Left cardiac atrium (tissue), 4 donors: Measurements from ENCODE around the gene PRODH2. TPM values are rescaled to one million over a fixed set of nuclear protein-coding genes. Genes with fewer than 3 reads are reported as not detected.
A peak's percentile ranks its signal among the peaks of the same experiment; 100 is the strongest.
"Not testable (repeated sequence)": the region's sequence is repeated elsewhere in the genome, so short reads cannot be mapped to it uniquely, and the experiment has no call there.

ENCODE experiments used
- ATAC-seq, 2 donors: fragments of 200-7000 bp; cut with Tn5 transposase; one replicate each; pipeline ENCODE4 v1.9.1; 2020; ENCODE audit warnings: mild to moderate bottlenecking in 2 of 2, moderate library complexity in 2 of 2
- DNase-seq: peaks from one replicate; pipeline ENCODE4 v3.0.0-alpha.2; 2020
- intact Hi-C, 2 donors: fragments of 100-400 bp; cut with DNase I; formaldehyde crosslinking; loops; one replicate each; pipeline versions ENCODE4 v1.14.1 to v1.15.1; 2022 to 2023
- total RNA-seq, 2 donors: library from RNA; stranded (reverse); fragmentation: NEBNext Ultra II Directional; extraction: Animal tissue kit (Norgen Biotek cat#: 25700); gene quantifications; one replicate each; pipeline ENCODE4 v1.2.1, GENCODE V29; 2021
- donor health status: DM: no; HTN: yes; CAD: no.
- donor health status: DM: no; HTN: yes; CAD: no; lungs with severe emphysema.
- donor health status: DM: yes; HTN: yes; CAD: no.
- donor health status: Dilated cardiomyopathy.

Gene PRODH2
- total RNA-seq, 2 donors from 2014 or later = not detected

DNA sequence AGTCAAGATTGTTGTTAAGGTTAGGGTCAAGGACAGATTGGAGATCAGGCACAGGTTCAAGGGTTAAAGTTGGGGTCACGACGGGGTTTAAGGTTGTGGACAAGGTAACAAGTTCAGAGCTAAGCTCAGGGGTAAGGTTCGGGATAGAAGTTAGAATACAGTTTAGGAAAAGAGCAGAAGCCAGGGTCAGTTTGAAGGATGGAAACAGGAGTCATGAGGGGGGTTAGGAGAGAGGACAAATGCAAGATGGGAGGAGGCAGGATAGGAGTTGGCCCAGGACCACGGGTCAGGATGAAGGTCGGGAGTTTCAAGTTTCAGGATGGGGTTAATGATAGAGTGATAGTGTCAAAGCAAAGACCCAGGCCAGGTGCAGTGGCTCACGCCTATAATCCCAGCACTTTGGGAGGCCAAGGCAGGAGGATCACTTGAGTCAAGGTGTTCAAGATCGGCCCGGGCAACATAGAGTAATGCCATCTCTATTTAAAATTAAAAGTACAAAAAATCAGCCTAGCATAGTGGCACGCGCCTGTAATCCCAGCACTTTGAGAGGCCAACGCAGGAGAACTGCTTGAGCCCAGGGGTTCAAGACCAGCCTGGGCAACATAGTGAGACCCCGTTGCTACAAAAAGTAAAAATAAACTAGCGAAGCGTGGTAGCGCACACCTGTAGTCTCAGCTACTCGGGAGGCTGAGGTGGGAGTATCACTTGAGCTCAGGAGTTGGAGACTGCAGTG is 32.0 kb upstream of the PRODH2 start:
- DNase-seq (no peak), ATAC-seq (no peak)
- intact Hi-C loops = no loop called here

DNA sequence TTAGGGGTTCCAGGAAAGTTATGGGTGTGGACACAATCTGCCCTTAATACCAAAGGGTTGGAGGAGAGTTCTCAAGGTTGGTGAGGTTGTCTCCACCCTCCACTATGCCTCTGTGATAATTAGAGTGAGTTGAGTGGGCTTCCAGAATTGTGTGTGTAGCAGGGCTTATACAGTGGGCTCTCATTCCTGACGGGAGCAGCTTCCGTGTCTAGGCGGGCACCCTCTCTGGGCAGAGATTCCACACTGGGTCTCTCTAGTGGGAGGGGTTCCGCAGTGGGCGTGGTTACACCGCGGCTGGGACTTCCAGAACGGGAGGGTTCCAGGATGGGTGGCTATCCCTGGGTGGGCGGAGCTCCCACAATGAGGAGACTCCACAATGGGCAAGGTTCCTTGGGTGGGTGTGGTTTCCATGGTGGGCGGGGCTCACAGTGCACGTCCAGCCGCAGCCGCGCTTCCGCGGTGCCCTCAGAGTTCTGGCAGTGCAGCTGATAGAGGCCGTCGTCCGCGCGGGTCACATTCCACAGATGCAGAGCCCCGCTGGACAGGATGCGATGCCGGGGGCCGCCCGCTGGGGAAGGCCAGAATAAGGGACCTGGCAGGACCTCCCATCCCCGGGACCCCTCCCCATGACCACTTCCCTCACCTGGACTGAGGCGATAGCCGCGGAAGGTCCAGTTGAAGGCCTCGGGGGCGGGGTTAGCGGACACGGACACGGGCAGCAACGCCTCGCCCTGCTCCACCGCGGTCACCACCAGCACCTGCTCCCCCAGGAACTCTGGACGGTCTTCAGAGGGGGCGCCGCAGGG is 31.2 kb upstream of the PRODH2 start:
- intact Hi-C loops = no loop called here
- ATAC-seq (no peak), DNase-seq (peak; percentile 41)

DNA sequence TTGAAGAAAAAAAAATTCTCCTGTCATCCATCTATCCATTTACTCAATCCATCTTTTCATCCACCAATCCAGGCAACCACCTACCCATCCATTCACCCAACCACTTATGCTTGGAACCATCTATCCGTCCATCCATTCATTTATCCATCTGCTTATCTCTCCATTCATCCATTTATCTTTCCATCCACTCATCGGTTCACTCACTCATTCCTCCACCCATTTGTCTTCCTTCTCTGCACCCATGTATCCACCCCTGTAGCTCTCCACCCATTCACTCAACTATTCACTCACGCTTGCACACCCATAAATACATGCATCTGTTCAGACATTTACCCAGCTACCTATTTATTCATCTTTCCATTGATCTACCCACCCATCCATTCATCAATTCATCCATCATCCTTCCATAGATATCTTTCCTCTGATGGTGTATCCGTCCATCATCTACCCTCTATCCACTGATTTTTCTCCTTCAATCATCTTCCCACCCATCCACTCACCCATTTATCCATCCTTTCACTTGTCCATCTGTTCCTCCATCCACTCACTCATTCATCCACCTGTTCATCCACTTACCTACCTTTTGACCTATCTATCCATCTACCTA is 30.1 kb upstream of the PRODH2 start:
- DNase-seq = no peak
- intact Hi-C loops = no loop called here

DNA sequence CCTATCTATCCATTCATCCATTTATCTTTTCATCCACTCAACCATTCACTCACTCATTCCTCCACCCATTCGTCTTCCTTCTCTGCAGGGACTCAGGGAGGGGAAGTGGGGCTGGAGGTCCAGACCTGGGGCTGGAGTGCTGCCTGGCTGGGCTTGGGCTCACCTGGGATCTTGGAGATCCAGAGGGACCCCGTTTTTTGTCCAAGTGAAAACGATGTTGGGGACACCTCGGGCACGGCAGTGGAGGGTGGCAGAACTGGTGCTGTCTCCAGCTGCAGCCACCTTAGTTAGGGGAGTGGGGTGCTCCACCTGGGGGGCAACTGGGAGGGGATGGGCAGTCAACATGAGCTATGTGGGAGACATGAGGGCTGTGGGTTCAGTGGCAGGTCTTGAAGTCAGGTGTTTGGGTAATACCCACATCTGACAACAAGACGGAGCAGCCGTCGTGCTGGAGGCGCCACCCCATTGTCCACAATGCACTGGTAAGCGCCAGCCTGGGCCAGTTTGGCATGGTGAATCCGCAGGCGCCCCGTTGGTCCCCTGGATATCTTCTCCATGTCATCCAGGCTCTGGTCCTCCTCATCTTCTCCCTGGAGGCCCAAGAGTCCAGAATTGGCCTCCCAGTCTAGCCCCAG is 29.4 kb upstream of the PRODH2 start:
- no peak for DNase-seq
- intact Hi-C loops = no loop called here
- no peak for ATAC-seq

More for the DNA sequence above, 30.1 kb upstream of the PRODH2 start:
- no peak for ATAC-seq

DNA sequence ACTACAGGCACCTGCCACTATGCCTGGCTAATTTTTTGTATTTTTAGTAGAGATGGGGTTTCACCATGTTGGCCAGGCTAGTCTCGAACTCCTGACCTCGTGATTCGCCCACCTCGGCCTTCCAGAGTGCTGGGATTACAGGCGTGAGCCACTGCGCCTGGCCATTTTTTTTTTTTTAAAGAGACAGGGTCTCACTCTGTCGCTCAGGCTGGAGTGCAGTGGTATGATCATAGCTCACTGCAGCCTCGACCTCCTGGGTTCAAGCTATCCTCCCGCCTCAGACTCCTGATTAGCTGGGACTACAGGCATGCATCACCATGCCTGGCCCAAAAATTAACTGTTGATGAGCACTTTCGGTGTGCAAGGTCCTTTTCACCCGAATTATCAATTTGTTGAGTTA is 23.5 kb upstream of the PRODH2 start:
- ATAC-seq, intact Hi-C loops, DNase-seq: not testable (repeated sequence)

DNA sequence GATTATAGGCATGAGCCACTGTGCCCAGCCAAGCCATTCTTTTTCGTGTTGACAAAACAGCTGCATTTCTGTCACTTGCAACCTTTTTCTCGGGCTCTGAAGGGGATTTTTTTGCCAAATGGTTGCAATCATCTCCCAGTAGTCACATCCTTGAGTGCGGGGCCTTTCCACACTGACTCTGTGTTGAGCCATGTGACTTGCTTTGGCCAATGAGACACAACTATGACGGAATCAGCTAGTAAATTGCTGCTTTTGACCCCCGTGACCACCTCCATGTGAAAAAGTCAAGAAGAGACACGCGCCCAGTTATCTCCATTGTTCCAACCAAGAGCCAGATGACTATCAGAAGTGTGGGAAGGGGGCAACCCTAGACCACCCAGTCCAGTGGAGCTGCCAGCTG is 21.3 kb upstream of the PRODH2 start:
- no peak for ATAC-seq
- no peak for DNase-seq
- intact Hi-C loops = no loop called here

DNA sequence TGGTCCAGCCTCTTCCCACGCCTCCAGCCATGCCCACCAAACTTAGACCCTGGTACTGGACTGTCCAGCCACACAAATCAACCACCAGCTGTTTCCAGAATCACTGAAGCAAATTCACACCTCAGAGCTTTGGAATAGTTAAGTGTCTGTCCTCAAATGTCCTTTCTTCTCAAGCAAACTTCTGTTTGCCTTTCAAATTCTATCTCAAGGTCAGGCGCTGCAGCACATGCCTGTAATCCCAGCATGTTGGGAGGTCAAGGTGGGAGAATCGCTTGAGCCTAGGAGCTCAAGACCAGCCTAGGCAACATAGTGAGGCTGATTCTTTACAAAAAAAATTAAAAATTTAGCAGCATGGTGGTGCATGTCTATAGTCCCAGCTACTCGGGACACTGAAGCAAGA is 19.4 kb upstream of the PRODH2 start:
- intact Hi-C loops = no loop called here
- no peak for DNase-seq
- ATAC-seq = no peak

DNA sequence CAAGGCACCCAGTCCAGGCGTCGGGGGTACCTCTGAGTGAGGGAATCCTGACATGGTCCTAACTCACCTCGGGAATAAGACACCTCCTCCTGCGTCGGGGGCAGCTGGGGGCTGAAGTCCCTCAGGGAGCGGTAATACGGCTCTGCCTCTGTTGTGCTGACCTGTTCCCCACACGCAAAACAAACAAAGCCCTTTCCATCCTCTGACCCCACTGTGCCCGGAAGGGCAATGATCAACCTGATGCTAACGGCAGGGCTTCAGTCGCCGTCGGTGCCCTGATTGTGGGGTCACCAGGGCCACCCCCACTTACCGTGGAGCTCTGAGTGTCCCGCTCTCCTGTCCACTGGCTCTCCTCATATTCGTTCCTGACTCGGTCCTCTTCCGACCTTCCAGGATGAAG is 18.3 kb upstream of the PRODH2 start:
- ATAC-seq (no peak), DNase-seq (no peak)
- intact Hi-C loops = no loop called here

DNA sequence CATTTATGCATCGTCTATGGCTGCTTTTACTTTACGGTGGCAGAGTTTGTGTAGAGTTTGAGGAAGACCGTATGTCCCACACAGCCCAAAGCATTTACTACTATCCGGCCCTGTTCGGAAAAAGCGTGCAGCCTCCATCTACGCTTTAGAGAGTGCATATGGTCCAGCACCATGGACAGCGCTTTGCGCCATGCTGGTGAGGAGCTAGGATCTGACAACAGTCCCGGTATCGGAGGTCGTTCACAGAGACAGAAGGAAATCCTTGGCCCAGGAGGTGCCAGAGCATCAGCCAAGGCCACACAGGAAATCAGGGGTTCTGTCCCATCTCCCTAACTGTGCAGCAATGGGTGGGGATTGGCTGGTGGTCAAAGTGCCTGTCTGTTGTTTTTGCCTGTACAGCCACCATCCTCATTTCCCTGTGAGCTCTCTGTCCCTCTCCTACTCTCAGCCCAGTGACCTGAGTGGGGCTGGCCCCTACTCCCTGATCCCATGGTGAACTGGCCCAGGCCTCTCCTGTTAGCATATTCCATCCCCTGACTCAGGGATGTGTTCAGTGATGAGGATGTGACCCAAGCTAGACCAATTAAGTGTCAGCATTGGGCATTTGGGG is 16.2 kb upstream of the PRODH2 start:
- intact Hi-C loops = no loop called here
- DNase-seq (peak; percentile 68), ATAC-seq (peak; percentile 57 to 74)

DNA sequence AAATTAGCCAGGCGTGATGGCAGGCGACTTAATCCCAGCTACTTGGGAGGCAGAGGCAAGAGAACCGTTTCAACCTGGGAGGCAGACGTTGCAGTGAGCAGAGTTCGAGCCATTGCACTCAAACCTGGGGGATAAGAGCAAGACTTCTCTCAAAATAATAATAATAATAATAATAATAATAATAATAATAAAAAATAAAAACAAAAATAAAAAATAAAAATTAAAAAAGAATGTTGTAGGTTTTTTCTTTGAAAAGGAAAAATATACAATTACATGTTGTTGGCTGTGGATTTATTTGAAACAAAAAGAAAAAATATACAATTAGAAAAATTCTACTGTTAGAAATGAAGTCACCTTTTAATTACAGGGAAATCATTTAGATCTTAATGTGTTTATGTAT is 11.5 kb upstream of the PRODH2 start:
- no peak for DNase-seq
- ATAC-seq = no peak
- intact Hi-C loops = no loop called here

DNA sequence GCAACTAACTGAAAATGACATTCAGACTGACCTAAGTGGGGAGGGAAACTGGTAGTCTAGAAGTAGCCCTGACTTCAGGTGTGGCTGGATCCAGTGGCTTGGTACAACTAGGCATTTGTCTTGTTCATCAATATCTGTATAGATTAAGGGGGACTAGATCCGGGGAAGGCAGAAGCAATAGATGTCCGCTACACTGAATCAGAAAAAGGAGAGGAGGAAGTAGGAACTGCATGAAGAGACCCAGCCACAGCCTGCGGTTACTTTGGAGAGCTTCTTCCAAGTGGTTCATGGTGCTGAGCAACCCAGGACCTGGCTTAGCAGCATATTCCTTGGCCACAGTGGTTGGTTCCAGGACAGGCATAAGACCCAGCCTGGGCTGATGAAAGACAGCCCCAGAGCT is 9.9 kb upstream of the PRODH2 start:
- DNase-seq = no peak
- intact Hi-C loops = no loop called here

DNA sequence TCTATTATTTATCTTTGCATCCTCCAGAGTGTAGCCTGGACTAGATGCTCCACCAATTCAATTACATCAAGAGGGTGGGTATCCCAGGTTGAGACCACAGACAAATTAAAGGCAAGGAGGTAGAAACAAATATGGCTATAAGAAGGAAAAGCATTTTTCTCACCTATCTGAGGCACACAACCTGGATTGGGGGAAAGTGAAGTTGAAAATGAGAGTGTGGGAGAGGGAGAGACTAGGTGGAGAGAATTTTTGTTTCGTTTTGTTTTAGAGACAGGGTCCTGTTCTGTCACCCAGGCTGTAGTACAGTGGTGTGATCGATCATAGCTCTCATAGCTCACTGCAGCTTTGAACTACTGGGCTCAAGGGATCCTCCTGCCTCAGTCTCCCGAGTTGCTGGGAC is 5.8 kb upstream of the PRODH2 start:
- DNase-seq (no peak), ATAC-seq (no peak)
- intact Hi-C loops = loop anchor here in 1 of 2 donors (5.0 kb wide), 1 partner anchor 126 kb away; no protein-coding TSS in a partner anchor

More for the DNA sequence above, 9.9 kb upstream of the PRODH2 start:
- no peak for ATAC-seq

DNA sequence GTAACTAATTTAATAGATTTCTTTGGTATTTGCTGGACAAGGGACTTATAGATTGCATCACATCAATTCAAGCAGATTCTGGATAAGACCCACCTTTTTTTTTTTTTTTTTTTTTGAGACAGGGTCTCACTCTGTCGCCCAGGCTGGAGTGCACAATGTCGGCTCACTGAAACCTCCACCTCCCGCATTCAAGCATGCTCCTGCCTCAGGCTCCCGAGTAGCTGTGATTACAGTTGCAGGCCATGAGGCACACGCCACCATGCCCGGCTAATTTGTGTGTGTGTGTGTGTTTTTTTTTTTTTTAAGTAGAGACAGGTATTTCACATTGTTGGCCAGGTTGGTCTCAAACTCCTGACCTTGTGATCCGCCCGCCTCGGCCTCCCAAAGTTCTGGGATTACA is 4.2 kb upstream of the PRODH2 start:
- DNase-seq = no peak
- no peak for ATAC-seq
- intact Hi-C loops = loop anchor here in 1 of 2 donors (5.0 kb wide), 1 partner anchor 125 kb away; no protein-coding TSS in a partner anchor

DNA sequence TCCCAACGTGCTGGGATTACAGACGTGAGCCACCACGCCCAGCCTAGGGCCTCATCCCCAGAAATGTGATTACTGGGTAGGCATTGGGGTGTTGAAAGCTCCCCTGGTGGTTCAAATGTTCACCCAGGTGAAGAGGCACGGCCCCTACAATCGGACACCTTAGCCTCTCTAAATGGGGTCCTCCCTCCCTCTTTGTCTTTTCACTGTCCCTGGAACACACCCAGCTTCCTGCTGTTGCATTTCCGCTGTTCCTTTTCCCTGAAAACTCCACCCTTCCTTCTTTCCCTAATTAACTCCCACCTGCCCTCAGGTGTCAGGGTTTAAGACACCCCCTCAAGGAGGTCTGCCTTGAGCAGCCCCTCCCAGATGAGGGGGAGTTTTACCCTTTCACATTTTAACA is 3.6 kb upstream of the PRODH2 start:
- intact Hi-C loops = loop anchor here in 1 of 2 donors (5.0 kb wide), 1 partner anchor 124 kb away; no protein-coding TSS in a partner anchor
- no peak for DNase-seq
- no peak for ATAC-seq

DNA sequence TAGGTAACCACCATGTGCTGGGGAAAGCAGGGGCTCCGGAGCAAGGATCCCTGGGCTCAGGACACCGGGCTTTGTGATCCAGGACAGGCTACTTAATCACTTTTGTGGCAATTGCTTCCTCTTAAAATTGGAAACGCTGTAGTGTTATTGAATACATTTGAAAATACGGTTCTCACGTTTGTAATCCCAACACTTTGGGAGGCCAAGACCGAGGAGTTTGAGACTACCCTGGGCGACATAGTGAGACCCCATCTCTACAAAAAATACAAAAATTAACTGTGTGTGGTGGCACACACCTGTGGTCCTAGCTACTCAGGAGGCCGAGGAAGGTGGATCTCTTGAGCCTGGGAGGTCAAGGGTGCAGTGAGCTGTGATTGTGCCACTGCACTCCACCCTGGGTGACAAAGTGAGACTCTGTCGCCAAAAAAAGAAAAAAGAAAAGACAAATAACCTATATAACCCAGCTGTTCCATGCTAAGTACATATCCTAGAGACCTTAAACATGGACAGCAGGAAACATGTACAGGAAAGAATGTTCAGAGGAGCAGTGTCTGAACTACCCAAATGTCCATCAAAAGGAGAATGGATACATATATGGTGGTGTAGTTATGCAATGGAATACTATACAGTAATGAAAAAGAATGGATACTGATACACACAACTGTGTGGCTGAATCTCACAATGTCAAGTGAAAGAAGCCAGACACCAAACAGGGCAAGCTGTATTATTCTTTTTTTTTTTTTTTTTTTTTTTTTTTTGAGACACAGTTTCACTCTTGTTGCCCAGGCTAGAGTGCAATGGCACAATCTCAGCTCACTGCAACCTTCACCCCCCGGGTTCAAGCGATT is 622 bp upstream of the PRODH2 start:
- intact Hi-C loops = no loop called here
- ATAC-seq = no peak
- no peak for DNase-seq

DNA sequence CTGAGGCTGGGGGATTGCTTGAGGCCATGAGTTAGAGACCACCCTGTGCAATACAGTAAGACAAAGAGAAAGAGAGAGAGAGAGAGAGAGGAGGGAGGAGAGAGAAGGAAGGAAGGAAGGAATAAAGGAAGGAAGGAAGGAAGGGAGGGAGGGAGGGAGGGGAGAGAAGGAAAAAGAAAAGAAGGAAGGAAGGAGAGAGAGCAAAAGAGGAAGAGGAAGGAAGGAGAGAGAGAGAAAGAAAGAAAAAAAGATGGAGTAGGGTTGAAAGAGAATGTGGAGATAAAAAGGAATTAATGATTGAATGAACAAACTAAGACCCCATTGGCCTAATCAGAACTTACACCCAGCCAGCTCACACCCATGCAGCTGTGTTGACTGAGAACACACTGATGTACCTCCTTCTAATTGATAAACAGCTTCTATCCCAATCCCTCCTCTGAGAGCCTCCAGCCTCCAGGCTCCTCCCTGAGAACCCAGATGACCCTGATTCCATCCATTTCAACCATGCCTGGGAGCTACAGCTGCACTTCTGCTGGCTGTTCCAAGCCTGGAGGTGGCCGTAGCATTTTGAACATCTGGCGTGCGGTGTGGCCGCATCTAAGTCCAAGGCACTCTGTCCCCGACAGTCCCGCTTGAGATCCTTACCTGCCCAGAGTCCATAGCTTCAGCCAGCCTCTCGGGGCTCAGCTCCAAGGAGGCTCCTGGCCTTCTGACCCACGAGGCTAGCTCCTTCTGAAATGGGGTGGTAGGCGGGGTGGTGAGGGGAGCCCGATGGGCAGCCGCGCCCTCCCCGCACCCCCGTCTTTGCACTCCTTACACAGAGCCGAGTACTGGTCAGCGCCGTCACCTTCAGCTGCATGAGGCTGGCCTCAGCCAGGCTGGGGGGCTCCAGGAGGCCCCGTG is 1.1 kb downstream of the PRODH2 start:
- DNase-seq = no peak
- intact Hi-C loops = no loop called here
- no peak for ATAC-seq

DNA sequence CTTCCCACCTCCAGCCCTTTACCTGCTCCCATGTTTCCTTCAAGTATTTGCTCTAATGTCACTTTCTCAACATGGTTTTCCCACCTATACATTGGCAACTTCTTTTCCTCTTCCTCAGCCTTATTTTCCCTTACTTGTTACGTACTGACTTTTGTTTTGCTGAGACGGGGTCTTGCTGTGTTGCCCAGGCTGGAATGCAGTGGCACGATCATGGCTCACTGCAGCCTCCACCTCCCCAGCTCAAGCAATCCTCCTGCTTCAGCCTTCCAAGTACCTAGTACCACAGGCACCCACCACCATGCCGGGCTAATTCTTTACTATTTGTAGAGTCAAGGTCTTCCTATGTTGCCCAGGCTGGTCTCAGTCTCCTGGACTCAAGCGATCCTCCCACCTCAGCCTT is 5.0 kb downstream of the PRODH2 start:
- ATAC-seq = no peak
- intact Hi-C loops = no loop called here
- no peak for DNase-seq
